Psoas muscle (tissue), 8 donors: ENCODE measurements around the gene XKRX. TPM values are rescaled to one million over a fixed set of nuclear protein-coding genes. Genes with fewer than 3 reads are reported as not detected.

Experiments used
- ATAC-seq, 4 donors: fragments of 200-7000 bp; cut with Tn5 transposase; one replicate each; pipeline ENCODE4 v1.9.1; 2020; ENCODE audit warnings: moderate library complexity in 3 of 4, mild to moderate bottlenecking in 2 of 4
- DNase-seq, 2 donors: peaks; one replicate each; pipeline ENCODE4 v3.0.0-alpha.2; 2020
- H3K27ac ChIP-seq: fragments of 200-600 bp; one replicate; pipeline ENCODE4 v1.8.0; 2022
- H3K27me3 ChIP-seq, 3 donors: fragments of 200-600 bp in 1 of 3; one replicate each; pipeline versions ENCODE4 v1.6.1 to v1.8.0; 2013 to 2022; ENCODE audit warnings: low read length in 2 of 3, mild to moderate bottlenecking in 2 of 3, moderate library complexity in 1 of 3; ENCODE audit not compliant: insufficient read depth in 3 of 3
- H3K36me3 ChIP-seq, 2 donors: fragments of 200-600 bp in 1 of 2; one replicate each; pipeline versions ENCODE4 v1.6.1 to v1.8.0; 2013 to 2022; ENCODE audit warnings: low read depth in 1 of 2, mild to moderate bottlenecking in 1 of 2, moderate library complexity in 1 of 2; ENCODE audit not compliant: insufficient read depth in 1 of 2
- H3K4me1 ChIP-seq: fragments of 200-600 bp; one replicate; pipeline ENCODE4 v1.8.0; 2022
- H3K4me3 ChIP-seq: fragments of 200-600 bp; one replicate; pipeline ENCODE4 v1.8.0; 2022; ENCODE audit warnings: mild to moderate bottlenecking
- H3K9me3 ChIP-seq: fragments of 200-600 bp; one replicate; pipeline ENCODE4 v1.8.0; 2022
- WGBS, 3 donors: extraction: QIAGEN DNeasy Blood & Tissue Kit; methylation state at CpG; one replicate each; pipeline versions ENCODE4 v1.1.6 to v1.1.7; 2013; 5-methylcytosine and 5-hydroxymethylcytosine counted together
- intact Hi-C, 2 donors: fragments of 100-400 bp; cut with DNase I; formaldehyde crosslinking; loops; one replicate each; pipeline versions ENCODE4 v1.11.0 to v1.14.2; 2022
- polyA plus RNA-seq, 3 donors: library from polyadenylated mRNA; stranded (reverse); fragments of 200-250 nt; gene quantifications; one replicate each; pipeline ENCODE4 v1.2.3, GENCODE V29; 2013
- total RNA-seq, 4 donors: library from RNA; stranded (reverse); fragmentation: NEBNext Ultra II Directional in 2 of 4; extraction: Animal tissue kit (Norgen Biotek cat#: 25700) in 2 of 4; gene quantifications; one replicate each; pipeline versions ENCODE4 v1.2.1 to v1.2.4, GENCODE V29; 2021 to 2023
- TF ChIP-seq, protein P1 (sequence below): fragments of 200-600 bp; IDR thresholded peaks from one replicate; pipeline ENCODE4 v1.8.0; 2022; ENCODE audit warnings: antibody characterized with exemption
- donor health status: healthy with polysubstance abuse.
- donor health status: DM: no; HTN: no; CAD: no; lungs with moderate emphysema.
- donor health status: Bipolar disorder and iron deficiency.
- donor health status: healthy.
- donor health status: DM: yes; HTN: yes; CAD: no.
- donor health status: DM: no; HTN: no; CAD: no.
- donor health status: DM: no; HTN: no; CAD: no.
- donor health status: DM: yes; HTN: yes; CAD: no.

The XKRX gene
- total and polyA plus RNA-seq, 7 donors: 0.05 to 0.28 (median 0.09) TPM; not detected in 2

DNA sequence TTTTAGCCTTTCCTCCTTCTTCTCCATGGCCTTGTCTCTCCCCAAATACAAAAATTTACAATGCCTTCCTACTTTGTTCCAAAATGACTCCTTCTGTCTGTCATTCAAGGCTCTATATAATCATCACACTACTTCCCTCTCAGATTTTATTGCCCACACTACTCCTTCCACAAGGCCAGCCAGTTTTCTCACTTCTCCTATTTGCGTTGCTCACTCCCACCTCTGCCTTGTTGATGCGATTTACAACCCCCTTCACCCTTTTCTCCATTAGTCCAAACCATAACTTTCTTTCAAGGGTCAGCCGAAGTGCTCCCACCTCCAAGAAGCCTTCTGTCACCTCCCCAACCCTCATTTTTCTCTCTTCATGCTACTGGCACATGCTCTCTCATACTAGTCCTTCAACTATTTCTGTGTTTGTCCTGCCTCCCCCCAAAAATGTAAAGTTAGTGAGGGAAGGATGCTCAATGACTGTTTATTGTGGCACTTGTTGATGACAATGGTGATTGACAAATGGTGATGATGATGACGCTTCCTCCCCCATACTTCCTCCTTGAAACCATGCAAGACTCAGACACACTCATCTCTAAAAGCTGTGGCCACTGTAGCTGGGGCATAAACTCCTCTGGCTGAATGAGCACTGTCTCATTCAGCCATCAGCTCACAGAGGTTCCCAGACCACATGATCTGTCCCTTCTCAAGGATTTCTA lies 2.7 kb upstream of the XKRX start:
- ATAC-seq: no peak
- no peak for DNase-seq
- Histone ChIP-seq H3K27me3 (peaks cover 0 to 48% (median 0%) of the 10 kb centered on the region in 3 donors), H3K36me3 (no peaks in the 10 kb centered on the region), H3K4me1 (no peaks in the 10 kb centered on the region), H3K4me3 (no peak overlapping the region), H3K27ac (no peak overlapping the region), H3K9me3 (no peaks in the 10 kb centered on the region)
- 78 to 94% (median 82%) methylated on average over 4 of the region's 4 CpGs for WGBS, 3 donors
- intact Hi-C loops: no loop called here
- TF ChIP-seq, protein P1, sequence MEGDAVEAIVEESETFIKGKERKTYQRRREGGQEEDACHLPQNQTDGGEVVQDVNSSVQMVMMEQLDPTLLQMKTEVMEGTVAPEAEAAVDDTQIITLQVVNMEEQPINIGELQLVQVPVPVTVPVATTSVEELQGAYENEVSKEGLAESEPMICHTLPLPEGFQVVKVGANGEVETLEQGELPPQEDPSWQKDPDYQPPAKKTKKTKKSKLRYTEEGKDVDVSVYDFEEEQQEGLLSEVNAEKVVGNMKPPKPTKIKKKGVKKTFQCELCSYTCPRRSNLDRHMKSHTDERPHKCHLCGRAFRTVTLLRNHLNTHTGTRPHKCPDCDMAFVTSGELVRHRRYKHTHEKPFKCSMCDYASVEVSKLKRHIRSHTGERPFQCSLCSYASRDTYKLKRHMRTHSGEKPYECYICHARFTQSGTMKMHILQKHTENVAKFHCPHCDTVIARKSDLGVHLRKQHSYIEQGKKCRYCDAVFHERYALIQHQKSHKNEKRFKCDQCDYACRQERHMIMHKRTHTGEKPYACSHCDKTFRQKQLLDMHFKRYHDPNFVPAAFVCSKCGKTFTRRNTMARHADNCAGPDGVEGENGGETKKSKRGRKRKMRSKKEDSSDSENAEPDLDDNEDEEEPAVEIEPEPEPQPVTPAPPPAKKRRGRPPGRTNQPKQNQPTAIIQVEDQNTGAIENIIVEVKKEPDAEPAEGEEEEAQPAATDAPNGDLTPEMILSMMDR: no peak

DNA sequence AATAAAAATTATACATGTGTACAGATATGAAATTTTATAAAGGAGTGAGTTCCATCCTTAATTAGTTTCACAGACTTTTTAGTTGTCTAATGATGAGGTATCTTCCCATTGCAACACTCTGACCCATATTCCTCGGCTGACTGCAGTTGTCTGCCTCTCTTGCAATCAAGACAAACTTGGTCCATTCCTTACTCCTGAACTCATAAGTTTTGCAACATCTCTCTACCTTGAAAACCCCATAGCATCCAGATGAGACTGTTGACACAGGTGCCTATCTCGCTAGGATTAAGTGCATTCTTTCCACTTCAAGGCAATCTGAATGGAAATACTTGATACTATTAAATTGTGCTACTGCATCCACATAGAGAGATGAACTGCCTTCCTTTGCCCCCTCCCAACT lies 2.3 kb downstream of the XKRX start:
- Histone ChIP-seq H3K4me3 (no peak overlapping the region), H3K9me3 (no peaks in the 10 kb centered on the region), H3K27me3 (peaks cover 0 to 33% (median 0%) of the 10 kb centered on the region in 3 donors), H3K4me1 (no peaks in the 10 kb centered on the region), H3K36me3 (no peaks in the 10 kb centered on the region), H3K27ac (no peak overlapping the region)
- TF ChIP-seq, protein P1: no peak
- intact Hi-C loops: no loop called here
- DNase-seq (no peak), ATAC-seq (no peak)
- WGBS, 3 donors: 64 to 92% (median 77%) methylated on average over 2 of the region's 2 CpGs

DNA sequence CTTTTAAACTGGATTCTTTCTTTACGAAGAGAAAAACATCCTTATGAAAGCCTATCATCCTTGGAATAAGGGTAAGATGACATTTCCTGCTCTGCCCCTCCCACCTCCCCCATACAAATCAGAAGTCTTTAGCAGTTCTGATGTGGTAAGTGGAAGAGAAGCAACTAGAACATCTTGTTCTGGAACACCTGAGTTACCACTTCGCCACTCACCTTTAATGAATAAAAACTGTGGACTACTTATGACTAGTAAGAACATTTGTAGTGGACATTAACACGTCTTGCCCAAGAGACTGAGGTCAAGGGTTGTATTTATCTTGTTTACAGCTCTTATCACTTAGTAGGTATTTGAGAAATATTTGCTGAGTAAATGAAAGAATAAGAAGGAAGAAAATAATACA lies 4.3 kb downstream of the XKRX start:
- TF ChIP-seq, protein P1: no peak
- ATAC-seq: no peak

GRCh38 chrX:100915562-100915961 lies 13.2 kb downstream of the XKRX start:
- peaks cover 0 to 16% (median 0%) of the 10 kb centered on the region in 3 donors for H3K27me3 ChIP-seq
- no peaks in the 10 kb centered on the region for H3K9me3 ChIP-seq
- no peak for DNase-seq
- H3K4me3 ChIP-seq: no peak overlapping the region
- no peak overlapping the region for H3K27ac ChIP-seq
- WGBS, 3 donors: 64 to 78% (median 67%) methylated on average over 2 of the region's 2 CpGs
- H3K4me1 ChIP-seq: no peaks in the 10 kb centered on the region
- TF ChIP-seq, protein P1: no peak
- no peak for ATAC-seq
- intact Hi-C loops: no loop called here
- no peaks in the 10 kb centered on the region for H3K36me3 ChIP-seq

More for the DNA sequence above, 4.3 kb downstream of the XKRX start:
- no peaks in the 10 kb centered on the region for H3K4me1 ChIP-seq
- intact Hi-C loops: no loop called here
- no peak overlapping the region for H3K4me3 ChIP-seq
- H3K36me3 ChIP-seq: no peaks in the 10 kb centered on the region
- no peak overlapping the region for H3K27ac ChIP-seq
- no peaks in the 10 kb centered on the region for H3K9me3 ChIP-seq
- no peak for DNase-seq
- H3K27me3 ChIP-seq: peaks cover 0 to 15% (median 0%) of the 10 kb centered on the region in 3 donors
- WGBS, 3 donors: 66 to 80% (median 76%) methylated on average over 3 of the region's 3 CpGs

DNA sequence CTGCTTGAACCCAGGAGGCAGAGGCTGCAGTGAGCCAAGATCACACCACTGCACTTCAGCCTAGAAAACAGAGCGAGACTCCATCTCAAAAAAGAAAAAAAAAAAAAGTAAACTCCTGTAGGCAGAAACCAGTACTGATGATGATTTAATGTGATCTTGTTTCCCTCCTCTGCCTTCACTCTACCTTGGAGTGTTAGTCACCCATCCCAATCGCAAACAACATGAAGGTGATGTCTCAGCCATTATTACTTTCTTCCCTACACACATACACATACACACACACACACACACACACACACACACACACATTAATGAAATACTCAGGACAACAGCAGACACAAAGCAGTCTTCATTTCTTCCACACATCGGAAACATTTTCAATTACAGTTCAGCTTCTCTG lies 15.6 kb downstream of the XKRX start:
- intact Hi-C loops: no loop called here
- DNase-seq (no peak), ATAC-seq (no peak)
- Histone ChIP-seq H3K27me3 (peaks cover 0 to 16% (median 0%) of the 10 kb centered on the region in 3 donors), H3K4me1 (no peaks in the 10 kb centered on the region), H3K27ac (no peak overlapping the region), H3K36me3 (no peaks in the 10 kb centered on the region), H3K9me3 (no peaks in the 10 kb centered on the region), H3K4me3 (no peak overlapping the region)
- 83 to 90% (median 88%) methylated on average over 3 of the region's 3 CpGs for WGBS, 3 donors
- TF ChIP-seq, protein P1: no peak
